ENCODE results near the gene TPM4.

The TPM4 gene

GRCh38 chr19:16087940-16088339, 11.6 kb downstream of the TPM4 start:
- no peak for TF ChIP-seq CTCF (IDR thresholded peaks at IDR 0.05; ENCODE audit: insufficient read depth, low read length, missing control alignments)
- ChIA-PET POLR2A (interaction anchor here (1.2 kb wide), 1 partner anchor 9 kb away, joined by 4 read pairs; no protein-coding TSS in a partner anchor), CTCF (interaction anchor here (1.6 to 2.1 kb wide), 2 partner anchors 8 to 23 kb away, joined by 5 to 6 read pairs; no protein-coding TSS in a partner anchor)
- no peak overlapping the region for H3K4me3 ChIP-seq (ENCODE audit: low read depth, low read length)
- no peak for DNase-seq (ENCODE audit: low read depth, low spot score)

GRCh38 chr19:16088351-16089009, 12.2 kb downstream of the TPM4 start:
- POLR2A ChIA-PET, result no interaction called here
- CTCF ChIA-PET, result interaction anchor here (1.0 to 2.1 kb wide), 5 partner anchors 9 to 987 kb away, joined by 3 to 6 read pairs (median 5); no protein-coding TSS in a partner anchor
- no peak for DNase-seq (ENCODE audit: low read depth, low spot score)
- no peak overlapping the region for H3K4me3 ChIP-seq (ENCODE audit: low read depth, low read length)
- no peak for TF ChIP-seq CTCF (IDR thresholded peaks at IDR 0.05; ENCODE audit: insufficient read depth, low read length, missing control alignments)

- POLR2A ChIA-PET, result interaction anchor here (0.5 to 1.9 kb wide), 4 partner anchors 11 to 47 kb away, joined by 3 to 6 read pairs (median 4); no protein-coding TSS in a partner anchor
- DNase-seq (ENCODE audit: low read depth, low spot score), result no peak
- no peak for TF ChIP-seq CTCF (IDR thresholded peaks at IDR 0.05; ENCODE audit: insufficient read depth, low read length, missing control alignments)
- CTCF ChIA-PET, result interaction anchor here (0.9 to 2.1 kb wide), 5 partner anchors 10 to 988 kb away, joined by 3 to 5 read pairs (median 4); no protein-coding TSS in a partner anchor
- H3K4me3 ChIP-seq (ENCODE audit: low read depth, low read length), result no peak overlapping the region
Measured at GRCh38 chr19:16089010-16089846, 12.9 kb downstream of the TPM4 start.

GRCh38 chr19:16091546-16092475, 15.5 kb downstream of the TPM4 start:
- POLR2A ChIA-PET, result interaction anchor here (1.1 kb wide), 1 partner anchor 16 kb away, joined by 6 read pairs; the partner anchor contains the start of gene TPM4
- no peak overlapping the region for H3K4me3 ChIP-seq (ENCODE audit: low read depth, low read length)
- TF ChIP-seq CTCF (IDR thresholded peaks at IDR 0.05; ENCODE audit: insufficient read depth, low read length, missing control alignments), result no peak

GRCh38 chr19:16094360-16095070, 18.2 kb downstream of the TPM4 start:
- no peak overlapping the region for H3K4me3 ChIP-seq (ENCODE audit: low read depth, low read length)
- no peak for DNase-seq (ENCODE audit: low read depth, low spot score)
- TF ChIP-seq CTCF (IDR thresholded peaks at IDR 0.05; ENCODE audit: insufficient read depth, low read length, missing control alignments), result no peak
- POLR2A ChIA-PET, result interaction anchor here (0.7 to 2.2 kb wide), 5 partner anchors 9 to 19 kb away, joined by 3 to 15 read pairs (median 6); partner anchors contain the start of gene TPM4
- CTCF ChIA-PET, result interaction anchor here (0.9 to 4.7 kb wide), 4 partner anchors 10 to 90 kb away, joined by 5 to 27 read pairs (median 18); partner anchors contain the start of genes FAM32A and RAB8A

More at GRCh38 chr19:16091546-16092475, 15.5 kb downstream of the TPM4 start:
- CTCF ChIA-PET, result interaction anchor here (0.6 to 1.6 kb wide), 3 partner anchors 16 to 460 kb away, joined by 3 to 7 read pairs (median 3); no protein-coding TSS in a partner anchor
- DNase-seq (ENCODE audit: low read depth, low spot score), result no peak
